ENCODE data around the gene AHCYL2.
A peak's percentile ranks its signal among the peaks of the same experiment; 100 is the strongest.
"Not testable (repeated sequence)": the region's sequence is repeated elsewhere in the genome, so short reads cannot be mapped to it uniquely, and the experiment has no call there.

AHCYL2 gene

DNA sequence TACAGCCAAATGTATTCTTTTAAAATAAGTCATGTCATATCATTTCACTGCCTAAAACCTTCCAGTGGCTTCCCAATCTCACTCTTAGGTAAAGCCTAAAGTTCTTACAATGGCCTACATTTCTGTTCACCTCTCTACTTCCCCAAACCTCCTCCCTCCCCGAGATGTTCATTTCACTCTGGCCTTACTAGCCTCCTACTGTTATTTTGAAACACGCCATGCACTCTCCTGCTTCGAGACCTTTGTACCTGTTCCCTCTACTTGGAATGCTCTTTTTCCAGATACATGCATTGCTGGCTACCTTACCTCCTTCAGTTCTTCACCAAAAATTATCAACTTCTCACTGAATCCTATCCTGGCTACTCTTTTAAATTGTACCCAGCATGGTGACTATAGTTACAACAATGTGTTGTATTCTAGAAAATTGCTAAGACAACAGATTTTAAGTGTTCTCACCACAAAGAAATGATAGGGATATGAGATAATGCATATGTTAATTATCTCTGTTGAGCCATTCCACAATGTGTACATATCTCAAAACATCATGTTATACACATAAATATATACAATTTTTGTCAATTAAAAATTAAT lies 158.8 kb downstream of the AHCYL2 start:
- no peak for DNase-seq (ENCODE audit: low read depth in 2 of 2)

DNA sequence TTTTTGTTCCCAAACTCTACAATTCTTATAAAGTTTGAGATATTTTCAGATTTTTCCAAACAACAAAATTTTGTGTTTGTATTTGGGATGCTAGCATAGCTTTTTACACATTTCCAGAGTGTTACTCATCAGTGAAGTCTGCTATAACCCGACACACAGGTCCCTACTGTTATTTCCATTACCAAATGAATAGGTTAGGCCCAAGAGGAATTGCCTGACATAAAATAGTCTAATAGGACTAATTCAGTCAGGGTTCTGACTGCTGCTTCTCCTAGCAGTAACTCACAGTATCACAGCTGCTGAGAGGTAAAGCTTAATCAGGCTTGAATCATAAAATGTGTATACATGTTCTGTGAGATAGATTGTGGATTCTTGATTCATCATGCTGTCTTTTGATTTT lies 160.3 kb downstream of the AHCYL2 start:
- DNase-seq (ENCODE audit: low read depth in 2 of 2): no peak

DNA sequence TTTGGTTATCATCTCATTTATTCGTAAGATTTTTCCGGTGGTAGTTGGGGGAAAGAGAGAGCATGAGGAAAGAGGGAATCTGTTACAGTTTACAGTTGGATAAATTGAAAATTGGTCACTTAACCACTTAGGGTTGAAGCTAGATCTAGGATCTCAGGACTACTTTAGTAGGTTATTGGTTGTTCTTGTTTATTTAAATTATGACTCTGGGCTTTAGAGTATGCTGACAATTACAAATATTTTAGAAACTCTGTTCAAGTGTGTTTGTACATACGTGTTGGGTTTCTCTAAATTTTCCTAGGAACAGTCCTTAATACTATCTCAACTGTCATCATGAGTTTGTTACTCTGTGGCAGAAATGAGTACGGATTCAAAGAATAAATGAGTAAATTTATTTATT lies 160.8 kb downstream of the AHCYL2 start:
- DNase-seq (ENCODE audit: low read depth in 2 of 2): no peak

DNA sequence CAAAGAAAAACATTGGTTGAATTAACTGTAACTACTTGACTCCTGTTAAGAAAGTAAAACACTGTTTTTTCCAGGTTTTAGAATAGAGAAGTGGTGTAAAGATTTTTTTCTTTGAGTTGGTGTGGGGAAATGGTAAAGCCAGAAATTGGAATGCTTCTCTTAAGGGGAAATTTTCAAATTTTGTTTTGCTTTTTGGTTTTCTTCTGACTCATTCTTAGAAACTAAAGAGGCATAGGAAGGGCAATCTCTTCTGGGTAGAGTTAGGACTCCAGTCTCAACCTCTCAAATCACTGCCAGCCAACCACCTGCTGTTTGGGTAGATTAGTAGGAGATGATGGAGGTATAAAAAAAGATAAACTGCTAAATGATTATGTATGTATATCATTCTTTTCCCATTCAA lies 161.7 kb downstream of the AHCYL2 start:
- no peak for DNase-seq (ENCODE audit: low read depth in 2 of 2)

DNA sequence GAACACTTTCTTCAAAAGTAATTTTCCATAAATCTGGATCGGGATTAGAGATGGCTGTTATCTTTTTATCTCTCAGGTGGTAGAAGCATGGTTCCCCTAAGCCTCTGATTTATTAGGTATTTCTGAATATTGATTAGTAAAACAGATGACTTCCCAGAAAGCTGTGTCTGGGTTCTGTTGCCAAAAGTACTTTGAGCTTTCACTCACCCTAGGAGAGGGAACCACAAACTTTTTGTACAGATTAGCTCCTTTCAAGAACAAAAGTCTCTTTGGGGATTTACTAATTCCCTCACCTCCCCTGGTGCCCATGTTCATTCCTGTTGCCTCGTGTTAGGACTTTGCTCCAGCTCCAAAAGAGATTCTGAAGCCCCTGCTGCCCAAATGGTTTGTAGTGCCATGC lies 162.7 kb downstream of the AHCYL2 start:
- no peak for DNase-seq (ENCODE audit: low read depth in 2 of 2)

DNA sequence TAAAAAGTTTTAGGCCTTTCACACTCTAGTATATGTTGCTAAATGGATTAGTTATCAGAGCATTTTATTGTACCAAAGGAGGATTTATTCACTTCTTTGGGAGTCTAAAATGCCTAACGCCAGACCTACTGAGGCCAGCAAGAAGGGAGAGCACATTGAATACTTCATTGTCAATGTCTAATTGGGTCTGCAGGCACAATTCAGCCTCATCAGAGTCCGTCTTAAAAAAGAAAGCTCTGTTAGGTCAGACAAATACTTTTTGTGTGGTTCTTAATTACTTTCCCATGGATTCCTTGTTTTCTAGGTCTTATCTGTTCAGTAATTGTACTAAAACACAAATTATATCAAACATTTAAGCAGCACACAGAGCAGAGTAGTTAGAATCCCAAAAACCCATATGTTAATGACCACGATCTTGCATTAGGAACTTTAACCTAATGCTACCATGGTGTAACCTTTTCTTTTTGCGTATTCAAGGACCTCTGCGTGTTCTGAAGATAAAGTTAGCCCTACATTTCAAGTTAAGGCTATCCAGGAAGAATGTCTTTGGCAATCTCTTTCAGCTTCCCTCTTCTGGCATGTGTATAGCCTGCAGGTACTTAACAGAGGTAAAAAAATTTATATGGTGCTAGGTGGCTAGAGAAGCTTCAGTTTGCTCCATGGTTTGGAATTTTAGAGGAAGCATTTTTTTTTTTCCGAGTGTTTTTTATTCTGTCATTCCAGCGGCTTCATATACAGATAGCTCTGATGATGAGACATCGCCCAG lies 163.7 kb downstream of the AHCYL2 start:
- DNase-seq (ENCODE audit: low read depth in 2 of 2): no peak

DNA sequence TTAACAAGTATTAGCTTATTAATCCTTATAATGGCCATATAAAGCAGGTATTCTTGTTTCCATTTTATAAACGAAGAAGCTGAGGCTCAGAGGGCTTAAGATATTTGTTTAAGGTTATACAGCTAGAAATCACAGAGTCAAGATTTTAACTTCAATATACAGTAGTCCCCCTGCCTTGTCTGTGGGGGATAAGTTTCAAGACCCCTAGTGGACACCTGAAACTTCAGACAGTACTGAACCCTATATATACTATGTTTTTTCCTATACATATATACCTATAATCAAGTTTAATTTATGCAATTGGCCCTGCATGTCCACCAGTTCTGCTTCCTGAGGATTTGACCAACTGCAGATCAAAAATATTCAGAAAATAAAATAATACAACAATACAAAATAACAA lies 165.0 kb downstream of the AHCYL2 start:
- no peak for DNase-seq (ENCODE audit: low read depth in 2 of 2)

DNA sequence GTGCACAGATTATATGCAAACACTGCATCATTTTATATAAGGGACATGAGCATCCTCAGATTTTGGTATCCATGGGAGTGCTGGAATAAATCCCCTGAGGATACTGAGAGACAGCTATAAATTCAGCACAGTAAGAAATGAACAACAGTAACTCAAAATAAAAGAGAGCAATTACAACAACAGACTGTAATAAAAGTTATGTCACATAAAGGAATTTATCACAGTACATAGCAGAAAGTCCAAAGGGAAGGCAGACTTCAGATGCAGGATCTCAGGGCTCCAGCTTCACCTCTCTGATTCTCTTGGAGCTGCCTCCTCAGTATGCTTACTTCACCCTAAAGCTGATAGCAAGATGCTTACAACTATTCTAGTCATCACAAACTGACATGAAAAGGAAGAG lies 165.5 kb downstream of the AHCYL2 start:
- DNase-seq (ENCODE audit: low read depth in 2 of 2): no peak

DNA sequence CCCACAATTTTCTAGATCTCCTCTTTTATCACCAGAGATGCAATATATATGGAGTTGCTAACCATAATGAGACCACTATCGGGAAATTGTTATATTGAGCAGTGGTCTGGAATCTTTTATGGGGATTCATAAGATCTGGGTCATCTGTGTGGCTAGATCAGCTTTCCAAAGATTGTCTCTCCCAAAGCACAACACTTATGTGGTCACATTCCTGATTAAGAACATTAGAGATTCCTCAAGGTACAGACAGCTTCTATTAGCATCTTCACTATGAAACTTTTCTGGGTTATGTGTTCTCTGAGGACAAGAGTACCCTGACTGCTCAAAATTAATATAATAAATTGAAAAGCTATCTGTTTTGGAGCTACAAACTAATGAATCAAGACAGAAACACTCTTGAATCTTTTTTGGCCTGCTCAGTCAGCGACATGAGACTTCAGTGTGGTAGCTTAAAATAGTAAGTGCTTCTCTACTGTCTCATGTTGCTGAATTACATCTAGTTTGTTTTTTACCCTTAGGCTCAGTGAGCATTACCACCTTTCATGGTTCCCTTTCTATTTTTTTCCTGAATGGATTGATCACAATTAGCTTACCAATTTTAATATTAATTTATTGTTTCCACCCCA lies 166.8 kb downstream of the AHCYL2 start:
- DNase-seq (ENCODE audit: low read depth in 2 of 2): no peak

DNA sequence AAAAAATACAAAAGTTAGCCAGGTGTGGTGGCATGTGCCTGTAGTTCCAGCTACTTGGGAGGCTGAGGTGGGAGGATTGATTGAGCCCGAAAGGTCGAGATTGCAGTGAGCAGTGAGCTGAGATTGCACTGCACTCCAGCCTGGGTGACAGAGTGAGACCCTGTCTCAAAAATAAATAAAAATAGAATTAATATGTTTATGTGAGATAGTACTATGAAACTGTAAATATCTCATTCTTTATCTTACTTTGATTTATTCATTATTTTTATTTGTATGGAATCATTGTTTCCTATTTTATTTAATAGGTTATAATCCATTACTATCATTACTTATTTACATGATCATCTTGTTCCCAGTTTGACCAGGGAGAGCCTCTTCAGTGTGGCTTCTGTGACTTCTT lies 168.4 kb downstream of the AHCYL2 start:
- no peak for DNase-seq (ENCODE audit: low read depth in 2 of 2)

DNA sequence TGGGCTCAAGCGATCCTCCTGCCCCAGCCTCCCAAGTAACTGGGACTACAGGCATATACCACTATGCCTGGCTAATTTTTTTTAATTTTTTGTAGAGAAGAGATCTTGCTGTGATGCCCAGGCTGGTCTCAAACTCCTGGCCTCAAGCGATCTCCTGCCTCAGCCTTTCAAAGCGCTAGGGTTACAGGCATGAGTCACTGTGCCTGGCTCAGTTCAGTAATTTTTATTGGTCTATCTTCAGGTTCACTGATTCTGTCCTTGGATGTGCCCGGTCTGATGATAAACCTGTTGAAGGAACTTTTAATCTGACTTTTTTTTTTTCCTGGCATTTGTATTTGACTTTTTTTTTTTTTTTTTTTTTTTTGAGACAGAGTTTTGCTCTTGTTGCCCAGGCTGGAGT lies 169.3 kb downstream of the AHCYL2 start:
- DNase-seq (ENCODE audit: low read depth in 2 of 2): no peak

DNA sequence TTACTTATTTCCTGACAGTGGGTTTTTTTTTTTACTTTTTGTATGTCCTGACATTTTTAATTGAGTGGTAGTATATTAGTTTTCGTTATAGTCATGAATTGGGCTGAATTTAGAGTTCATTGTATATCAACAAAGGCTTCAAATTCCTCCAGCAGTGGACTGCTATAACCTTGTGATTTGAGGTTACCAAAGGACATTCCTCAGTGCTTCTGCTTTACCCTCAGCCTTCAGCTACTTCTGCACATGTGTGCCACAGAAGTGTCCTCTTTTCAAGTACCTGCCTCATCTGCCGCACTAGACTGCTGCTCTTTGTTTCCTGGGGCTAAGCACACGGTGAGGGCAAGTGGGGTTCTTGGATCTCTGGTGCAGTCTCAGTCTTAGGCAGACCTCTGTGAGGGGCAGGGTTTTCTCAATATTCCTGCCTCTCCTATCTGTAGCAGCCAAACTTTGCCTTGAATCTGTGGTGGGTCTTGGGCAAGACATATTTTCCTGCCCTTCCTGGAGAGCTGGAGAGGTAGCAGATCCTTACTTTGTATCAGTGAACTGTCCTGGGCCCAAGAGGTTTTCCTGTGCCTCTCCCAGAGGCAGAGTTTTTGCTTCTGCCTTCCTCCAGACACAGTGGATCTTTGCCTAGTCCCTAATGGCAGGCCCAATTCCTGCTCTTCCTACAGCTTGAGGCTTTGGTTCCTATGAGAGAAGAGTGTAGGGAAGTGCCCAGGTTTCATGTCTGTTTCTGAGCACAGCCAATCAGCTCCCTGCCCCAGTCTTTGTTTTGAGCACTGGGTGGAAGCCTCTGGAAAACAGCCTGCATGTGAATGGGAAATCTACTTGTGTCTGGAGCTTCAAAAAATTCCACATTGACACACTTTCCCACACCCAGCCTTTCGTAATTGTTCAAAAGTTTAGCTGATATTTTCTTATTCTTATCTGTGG lies 170.4 kb downstream of the AHCYL2 start:
- no peak for DNase-seq (ENCODE audit: low read depth in 2 of 2)

DNA sequence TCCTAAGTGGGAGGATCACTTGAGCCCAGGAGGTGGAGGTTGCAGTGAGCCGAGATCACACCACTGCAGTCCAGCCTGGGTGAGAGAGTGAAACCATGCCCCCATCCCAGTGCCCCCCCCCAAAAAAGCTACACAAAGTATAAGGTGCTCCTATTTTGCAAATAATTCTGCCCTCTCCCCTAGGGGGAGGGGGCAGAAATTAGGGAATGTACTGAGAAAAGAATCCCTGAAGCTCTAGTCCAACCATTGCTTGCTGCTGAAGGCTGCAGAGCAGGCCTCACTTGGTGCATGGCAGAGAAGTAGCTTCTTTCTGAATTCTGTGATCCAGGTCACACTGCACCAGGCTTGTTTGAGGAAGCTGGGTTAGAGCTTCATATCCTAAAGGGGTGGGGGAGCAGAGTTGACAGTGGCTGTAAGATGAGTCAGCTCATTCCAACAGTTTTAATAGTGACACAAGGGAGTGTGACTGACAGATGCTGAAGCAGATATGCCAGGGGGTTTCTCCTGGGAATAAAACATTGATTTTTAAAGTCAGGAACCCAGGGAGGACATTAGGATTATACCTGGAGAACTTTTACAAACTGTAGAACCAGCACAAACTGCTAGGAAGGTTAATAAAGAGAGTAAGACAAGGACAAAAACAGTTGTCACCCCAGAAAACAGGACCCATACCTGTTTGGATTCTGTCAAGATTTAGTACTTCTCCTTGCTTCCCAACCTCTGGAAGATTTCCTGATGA lies 176.6 kb downstream of the AHCYL2 start:
- no peak for DNase-seq (ENCODE audit: low read depth in 2 of 2)

DNA sequence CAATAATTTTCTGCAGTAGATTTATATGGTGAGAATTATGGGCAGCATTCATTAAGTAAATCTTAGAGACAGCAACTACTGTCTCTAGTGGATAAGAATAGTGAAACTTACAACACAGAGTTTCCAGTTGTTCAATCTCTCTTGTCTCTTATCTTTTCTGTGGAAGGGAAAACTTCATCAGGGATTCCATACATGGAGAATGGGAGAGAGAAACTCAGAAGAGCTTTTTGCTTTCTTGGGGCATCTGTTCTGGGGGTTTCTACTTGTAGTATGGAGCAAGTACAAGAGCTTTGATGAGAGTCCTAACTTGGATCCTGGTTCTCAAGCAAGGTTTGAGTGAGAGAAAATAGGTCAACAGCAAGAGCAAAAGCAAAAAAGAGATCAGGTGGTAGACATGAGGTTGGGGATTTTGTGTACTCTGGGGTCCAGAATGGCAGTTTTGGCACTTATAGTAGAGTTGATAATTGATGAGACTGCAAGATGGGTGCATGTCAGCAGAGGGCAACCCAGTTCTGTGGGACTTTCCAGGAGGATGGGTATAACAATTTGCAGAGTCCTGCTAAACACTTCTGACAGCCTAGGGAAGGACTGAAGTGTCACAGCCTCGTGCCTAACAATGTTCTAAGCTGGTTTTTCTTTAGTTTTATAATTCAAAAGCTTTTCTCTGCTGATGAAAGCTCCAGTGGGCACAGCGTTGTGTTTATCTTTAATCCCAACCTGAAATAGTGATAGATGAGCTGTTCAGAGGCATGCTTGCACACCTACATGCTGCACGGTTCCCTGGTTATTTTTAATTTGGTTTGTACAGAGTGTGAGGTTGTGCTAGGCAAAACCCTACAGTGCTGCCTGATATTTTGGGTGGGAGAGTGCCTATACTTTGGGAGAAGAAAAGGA lies 177.4 kb downstream of the AHCYL2 start:
- peak in 1 of 2 donors; percentile 1 for DNase-seq (ENCODE audit: low read depth in 2 of 2)

DNA sequence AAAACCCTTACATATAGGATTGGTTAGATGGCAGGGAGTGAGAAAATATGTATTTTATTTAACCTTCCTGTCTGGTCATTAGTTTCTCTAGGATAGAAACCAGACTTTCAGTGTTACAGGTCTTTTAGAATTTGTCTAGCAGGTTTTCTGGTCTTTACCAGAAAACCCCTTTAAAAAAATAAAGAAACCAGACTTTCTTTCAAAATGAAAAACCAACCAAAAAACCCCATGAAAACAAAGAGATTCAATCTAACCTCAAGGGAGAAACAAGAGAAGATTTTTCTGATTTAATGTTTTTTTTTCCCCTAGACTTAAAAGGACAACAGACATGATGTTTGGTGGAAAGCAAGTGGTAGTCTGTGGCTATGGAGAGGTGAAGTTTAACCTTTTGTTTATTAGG lies 180.7 kb downstream of the AHCYL2 start:
- DNase-seq (ENCODE audit: low read depth in 2 of 2): no peak

DNA sequence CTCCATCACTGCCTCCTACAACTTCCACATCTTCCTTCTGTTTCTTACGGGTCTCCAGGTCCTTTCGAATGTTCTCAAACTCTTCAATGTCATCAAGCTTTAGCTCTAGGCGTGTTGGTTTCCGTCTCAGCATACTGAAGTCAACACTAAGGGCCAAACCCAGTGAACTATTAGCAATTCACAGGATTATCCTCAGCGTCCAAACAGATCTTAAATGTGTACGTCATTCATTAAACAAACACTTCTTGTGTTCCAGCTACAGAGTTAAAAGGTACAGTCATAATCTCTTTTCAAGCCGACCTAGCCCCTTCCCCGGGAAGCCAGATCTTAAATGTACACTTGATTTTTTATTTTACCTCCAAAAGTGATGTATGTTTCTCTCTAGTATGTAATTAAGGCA lies 185.4 kb downstream of the AHCYL2 start:
- DNase-seq (ENCODE audit: low read depth in 2 of 2): not testable (repeated sequence)

DNA sequence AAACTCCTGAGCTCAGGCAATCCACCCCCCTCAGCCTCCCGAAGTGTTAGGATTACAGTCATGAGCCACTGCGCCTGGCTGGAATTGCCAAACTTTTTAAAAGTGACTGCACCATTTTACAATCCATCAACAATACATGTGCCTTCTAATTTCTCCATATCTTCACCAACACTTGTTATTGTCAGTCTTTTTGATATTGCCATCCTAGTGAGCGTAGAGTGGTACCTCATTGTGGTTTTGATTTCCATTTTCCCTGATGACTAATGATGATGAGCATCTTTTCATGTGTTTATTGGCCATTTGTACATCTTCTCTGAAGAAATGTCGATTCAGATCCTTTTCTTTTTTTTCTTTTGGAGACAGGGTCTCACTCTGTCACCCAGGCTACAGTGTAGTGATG lies 187.7 kb downstream of the AHCYL2 start:
- no peak for DNase-seq (ENCODE audit: low read depth in 2 of 2)

DNA sequence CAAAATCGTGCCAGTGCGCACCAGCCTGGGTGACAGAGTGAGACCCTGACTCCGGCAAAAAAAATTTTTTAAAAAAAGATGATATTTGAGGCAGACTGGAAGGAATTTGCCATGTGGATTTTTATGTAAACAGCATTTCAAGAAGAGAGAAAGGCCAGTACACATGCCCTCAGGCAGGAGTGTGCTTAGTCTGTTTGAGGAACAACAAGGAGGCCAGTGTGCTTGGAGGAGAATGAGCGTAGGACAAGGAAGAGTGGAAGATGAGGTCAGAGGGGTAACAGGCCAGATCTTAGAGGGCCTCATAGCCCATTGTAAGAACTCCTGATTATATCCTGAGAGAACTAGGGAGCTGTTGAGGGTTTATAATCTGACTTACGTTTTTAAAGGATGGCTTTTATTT lies 192.2 kb downstream of the AHCYL2 start:
- no peak for DNase-seq (ENCODE audit: low read depth in 2 of 2)

DNA sequence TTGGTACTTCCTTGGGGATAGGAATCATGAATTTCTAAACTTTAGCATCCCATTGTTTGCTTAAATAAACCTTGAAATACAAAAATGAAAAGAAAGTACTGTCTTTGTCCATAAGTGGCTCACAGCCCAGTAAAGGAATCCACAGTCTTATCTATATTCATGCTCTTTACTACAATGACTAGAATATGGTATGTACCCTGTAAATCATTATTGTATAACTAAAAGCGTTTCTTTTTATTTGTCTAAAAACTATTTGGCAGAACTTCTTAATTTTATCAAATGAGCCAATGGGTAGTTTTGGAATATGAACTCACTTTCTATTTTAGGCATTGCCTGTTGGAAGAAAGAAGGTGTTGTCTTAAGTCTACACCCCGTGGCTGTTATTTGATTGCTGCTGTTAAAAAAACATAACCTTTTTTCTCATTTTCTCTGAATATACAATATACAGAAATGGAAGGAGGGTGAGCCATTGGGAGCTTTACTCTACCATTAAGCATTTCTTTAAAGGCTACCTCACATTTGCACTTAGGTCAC lies 197.0 kb downstream of the AHCYL2 start:
- no peak for DNase-seq (ENCODE audit: low read depth in 2 of 2)

DNA sequence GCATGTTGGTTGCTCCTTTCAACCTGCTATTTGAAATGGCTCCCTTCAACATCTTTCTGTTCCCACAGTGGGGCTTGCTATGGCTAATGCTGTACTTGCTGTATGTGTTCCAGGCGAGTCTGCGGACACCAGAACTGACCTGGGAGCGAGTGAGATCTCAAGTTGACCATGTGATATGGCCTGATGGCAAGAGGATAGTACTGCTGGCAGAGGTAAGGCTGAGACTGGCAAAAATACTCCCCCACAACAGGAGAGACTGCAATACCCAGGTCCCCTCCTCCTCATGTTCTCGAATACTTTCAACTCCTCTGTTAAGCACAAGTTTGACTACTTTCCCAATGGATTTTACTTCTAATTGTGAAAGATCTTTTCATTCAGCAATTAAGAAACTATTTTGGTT lies 197.9 kb downstream of the AHCYL2 start:
- DNase-seq (ENCODE audit: low read depth in 2 of 2): no peak

Data from activated CD4-positive, alpha-beta T cell treated with anti-CD3 and anti-CD28 coated beads for 24 hours (primary cell).